MM.1S (cell line): ENCODE results near the gene FBLN2.

Source experiments
- DNase-seq: peaks from one replicate; pipeline ENCODE4 v3.0.0-alpha.2; 2015
- H2AFZ ChIP-seq: fragments of 300-600 bp; sonication (generic); 2 replicates; pipeline ENCODE4 v1.6.0; 2016; ENCODE audit warnings: antibody characterized with exemption, low read length
- H3F3A ChIP-seq: fragments of 300-600 bp; sonication (generic); 2 replicates; pipeline ENCODE4 v1.6.1; 2016; ENCODE audit warnings: mild to moderate bottlenecking, antibody characterized with exemption, low read length, moderate library complexity, mixed read lengths; ENCODE audit not compliant: insufficient read depth
- H3K27ac ChIP-seq: fragments of 300-600 bp; sonication (generic); 2 replicates; pipeline ENCODE4 v1.5.1; 2016; ENCODE audit warnings: mild to moderate bottlenecking, low read length
- H3K27me3 ChIP-seq: fragments of 300-600 bp; sonication (generic); replicated peaks from 2 replicates; pipeline ENCODE4 v1.6.0; 2016; ENCODE audit warnings: low read length; ENCODE audit not compliant: insufficient read depth
- H3K36me3 ChIP-seq: fragments of 300-600 bp; sonication (generic); replicated peaks from 2 replicates; pipeline ENCODE4 v1.6.1; 2016; ENCODE audit warnings: mild to moderate bottlenecking, low read length, mixed read lengths; ENCODE audit not compliant: insufficient read depth
- H3K4me1 ChIP-seq: fragments of 300-600 bp; sonication (generic); 2 replicates; pipeline ENCODE4 v1.6.1; 2016; ENCODE audit warnings: low read length, mixed read lengths
- H3K4me2 ChIP-seq: fragments of 300-600 bp; sonication (generic); 2 replicates; pipeline ENCODE4 v1.6.0; 2016; ENCODE audit warnings: low read depth, low read length
- H3K4me3 ChIP-seq: fragments of 300-600 bp; sonication (generic); 2 replicates; pipeline ENCODE4 v1.5.1; 2016; ENCODE audit warnings: low read length, mixed read lengths
- H3K79me2 ChIP-seq: fragments of 300-600 bp; sonication (generic); 2 replicates; pipeline ENCODE4 v1.6.1; 2016; ENCODE audit warnings: mixed run types, low read length, mixed read lengths
- H3K9ac ChIP-seq: fragments of 300-600 bp; sonication (generic); 2 replicates; pipeline ENCODE4 v1.6.1; 2016; ENCODE audit warnings: low read length, mixed read lengths
- H3K9me2 ChIP-seq: fragments of 300-600 bp; sonication (generic); replicated peaks from 2 replicates; pipeline ENCODE4 v1.6.1; 2016; ENCODE audit warnings: mild to moderate bottlenecking, low read length, mixed read lengths; ENCODE audit not compliant: insufficient read depth
- H3K9me3 ChIP-seq: fragments of 300-600 bp; sonication (generic); replicated peaks from 2 replicates; pipeline ENCODE4 v1.6.1; 2016; ENCODE audit warnings: mild to moderate bottlenecking, low read length, mixed read lengths; ENCODE audit not compliant: insufficient read depth
- H4K20me1 ChIP-seq: fragments of 300-600 bp; sonication (generic); 2 replicates; pipeline ENCODE4 v1.6.1; 2016; ENCODE audit warnings: mild to moderate bottlenecking, low read length, moderate library complexity, mixed read lengths; ENCODE audit not compliant: insufficient read depth
- CTCF ChIP-seq: fragments of 300-600 bp; sonication (generic); IDR thresholded peaks from 2 replicates; pipeline ENCODE4 v1.5.1; 2016; ENCODE audit warnings: antibody characterized with exemption, low read length, mixed read lengths
- EZH2 ChIP-seq: fragments of 300-600 bp; sonication (generic); optimal IDR thresholded peaks from 2 replicates; pipeline ENCODE3; 2017; ENCODE audit warnings: low read depth, mild to moderate bottlenecking, antibody characterized with exemption, low read length, mixed read lengths
- EZH2phosphoT487 ChIP-seq: fragments of 300-600 bp; sonication (generic); IDR thresholded peaks from 2 replicates; pipeline ENCODE4 v1.6.1; 2018; ENCODE audit warnings: antibody characterized with exemption, low read length

FBLN2 gene

GRCh38 chr3:13686367-13687160 is 137.6 kb downstream of the FBLN2 start:
- no peak for DNase-seq
- Histone ChIP-seq H3K4me2 (no peak overlapping the region), H3K36me3 (no peaks in the 10 kb centered on the region), H3K9ac (no peak overlapping the region), H3K4me1 (no peaks in the 10 kb centered on the region), H3K4me3 (no peak overlapping the region), H2AFZ (no peak overlapping the region), H4K20me1 (no peaks in the 10 kb centered on the region), H3K9me2 (no peaks in the 10 kb centered on the region), H3K27me3 (peaks cover 66% of the 10 kb centered on the region), H3K79me2 (no peaks in the 10 kb centered on the region), H3F3A (no peaks in the 10 kb centered on the region), H3K27ac (no peak overlapping the region), H3K9me3 (no peaks in the 10 kb centered on the region)
- TF ChIP-seq EZH2, result no peak

GRCh38 chr3:13687517-13687943 is 138.6 kb downstream of the FBLN2 start:
- no peak overlapping the region for H3K27ac ChIP-seq
- no peaks in the 10 kb centered on the region for H4K20me1 ChIP-seq
- H3K9ac ChIP-seq, result no peak overlapping the region
- H2AFZ ChIP-seq, result no peak overlapping the region
- TF ChIP-seq EZH2 (no peak), CTCF (no peak), EZH2phosphoT487 (no peak)
- H3K9me2 ChIP-seq, result no peaks in the 10 kb centered on the region
- no peaks in the 10 kb centered on the region for H3K79me2 ChIP-seq
- H3K4me3 ChIP-seq, result no peak overlapping the region
- H3F3A ChIP-seq, result no peaks in the 10 kb centered on the region
- H3K4me2 ChIP-seq, result no peak overlapping the region
- H3K27me3 ChIP-seq, result peaks cover 66% of the 10 kb centered on the region
- no peak for DNase-seq
- no peaks in the 10 kb centered on the region for H3K36me3 ChIP-seq
- no peaks in the 10 kb centered on the region for H3K4me1 ChIP-seq
- H3K9me3 ChIP-seq, result no peaks in the 10 kb centered on the region
